ENCODE measurements around the gene PRPF40B.

Gene PRPF40B

GRCh38 chr12:49621651-49622500 lies 1.5 kb upstream of the PRPF40B start:
- DNase-seq, result no peak
- H3K36me3 Mint-ChIP-seq, result no peaks in the 10 kb centered on the region
- no peaks in the 10 kb centered on the region for H3K9me3 Mint-ChIP-seq
- peak overlapping the region; percentile 81 for H3K4me3 Mint-ChIP-seq
- H3K27me3 Mint-ChIP-seq, result peaks cover 60% of the 10 kb centered on the region
- CTCF ChIA-PET, result interaction anchor here (1.3 to 3.3 kb wide), 4 partner anchors 10 to 82 kb away, joined by 3 to 11 read pairs (median 6); no protein-coding TSS in a partner anchor
- peaks cover 31% of the 10 kb centered on the region for H3K4me1 Mint-ChIP-seq
- H3K27ac Mint-ChIP-seq, result peak overlapping the region; percentile 93

GRCh38 chr12:49622501-49623141 lies 740 bp upstream of the PRPF40B start:
- Mint-ChIP-seq H3K27ac (peak overlapping the region; percentile 93), H3K27me3 (peaks cover 55% of the 10 kb centered on the region), H3K4me1 (peaks cover 31% of the 10 kb centered on the region), H3K4me3 (peak overlapping the region; percentile 81), H3K9me3 (no peaks in the 10 kb centered on the region), H3K36me3 (no peaks in the 10 kb centered on the region)
- DNase-seq, result peak; percentile 67
- CTCF ChIA-PET, result interaction anchor here (0.7 to 3.3 kb wide), 8 partner anchors 10 to 81 kb away, joined by 3 to 11 read pairs (median 4); no protein-coding TSS in a partner anchor

GRCh38 chr12:49624921-49625577 lies 1.7 kb downstream of the PRPF40B start:
- CTCF ChIA-PET, result interaction anchor here (0.6 to 3.3 kb wide), 9 partner anchors 11 to 153 kb away, joined by 3 to 11 read pairs (median 4); no protein-coding TSS in a partner anchor
- H3K27ac Mint-ChIP-seq, result no peak overlapping the region
- no peak overlapping the region for H3K4me3 Mint-ChIP-seq
- H3K9me3 Mint-ChIP-seq, result no peaks in the 10 kb centered on the region
- peak; percentile 16 for DNase-seq
- H3K4me1 Mint-ChIP-seq, result peaks cover 31% of the 10 kb centered on the region
- H3K36me3 Mint-ChIP-seq, result no peaks in the 10 kb centered on the region
- peaks cover 33% of the 10 kb centered on the region for H3K27me3 Mint-ChIP-seq

- CTCF ChIA-PET, result interaction anchor here (0.9 to 1.4 kb wide), 6 partner anchors 10 to 151 kb away, joined by 3 to 8 read pairs (median 4); no protein-coding TSS in a partner anchor
- H3K36me3 Mint-ChIP-seq, result no peaks in the 10 kb centered on the region
- H3K4me1 Mint-ChIP-seq, result peaks cover 23% of the 10 kb centered on the region
- no peak overlapping the region for H3K27ac Mint-ChIP-seq
- H3K9me3 Mint-ChIP-seq, result no peaks in the 10 kb centered on the region
- DNase-seq, result peak; percentile 20
- peaks cover 26% of the 10 kb centered on the region for H3K27me3 Mint-ChIP-seq
- no peak overlapping the region for H3K4me3 Mint-ChIP-seq
Measured at GRCh38 chr12:49626169-49626835, 2.9 kb downstream of the PRPF40B start.

GRCh38 chr12:49626836-49627235 lies 3.5 kb downstream of the PRPF40B start:
- Mint-ChIP-seq H3K4me3 (no peak overlapping the region), H3K27me3 (peaks cover 22% of the 10 kb centered on the region), H3K9me3 (no peaks in the 10 kb centered on the region), H3K27ac (no peak overlapping the region), H3K4me1 (peaks cover 18% of the 10 kb centered on the region), H3K36me3 (no peaks in the 10 kb centered on the region)
- no peak for DNase-seq
- CTCF ChIA-PET, result no interaction called here

GRCh38 chr12:49627752-49628360 lies 4.5 kb downstream of the PRPF40B start:
- no peak overlapping the region for H3K4me3 Mint-ChIP-seq
- CTCF ChIA-PET, result interaction anchor here (0.7 to 1.3 kb wide), 2 partner anchors 8 to 10 kb away, joined by 3 to 7 read pairs; no protein-coding TSS in a partner anchor
- H3K9me3 Mint-ChIP-seq, result no peaks in the 10 kb centered on the region
- peaks cover 14% of the 10 kb centered on the region for H3K27me3 Mint-ChIP-seq
- H3K4me1 Mint-ChIP-seq, result peaks cover 10% of the 10 kb centered on the region
- no peaks in the 10 kb centered on the region for H3K36me3 Mint-ChIP-seq
- peak; percentile 16 for DNase-seq
- H3K27ac Mint-ChIP-seq, result no peak overlapping the region

GRCh38 chr12:49631336-49631907 lies 8.1 kb downstream of the PRPF40B start:
- no peaks in the 10 kb centered on the region for H3K9me3 Mint-ChIP-seq
- H3K4me1 Mint-ChIP-seq, result no peaks in the 10 kb centered on the region
- H3K27ac Mint-ChIP-seq, result no peak overlapping the region
- H3K27me3 Mint-ChIP-seq, result no peaks in the 10 kb centered on the region
- DNase-seq, result no peak
- no peaks in the 10 kb centered on the region for H3K36me3 Mint-ChIP-seq
- no peak overlapping the region for H3K4me3 Mint-ChIP-seq
- CTCF ChIA-PET, result interaction anchor here (1.8 to 3.1 kb wide), 2 partner anchors 9 to 12 kb away, joined by 6 to 12 read pairs; partner anchors contain the start of gene PRPF40B

- Mint-ChIP-seq H3K9me3 (no peaks in the 10 kb centered on the region), H3K27ac (no peak overlapping the region), H3K36me3 (no peaks in the 10 kb centered on the region), H3K4me1 (peaks cover 7% of the 10 kb centered on the region), H3K4me3 (no peak overlapping the region), H3K27me3 (no peaks in the 10 kb centered on the region)
- no peak for DNase-seq
- CTCF ChIA-PET, result interaction anchor here (0.8 to 7.5 kb wide), 4 partner anchors 10 to 79 kb away, joined by 3 to 152 read pairs (median 9); partner anchors contain the start of genes FMNL3 and PRPF40B
Measured at GRCh38 chr12:49632401-49632800, 9.0 kb downstream of the PRPF40B start.

- DNase-seq, result peak; percentile 9
- Mint-ChIP-seq H3K36me3 (no peaks in the 10 kb centered on the region), H3K4me1 (peaks cover 7% of the 10 kb centered on the region), H3K9me3 (no peaks in the 10 kb centered on the region), H3K27ac (no peak overlapping the region), H3K27me3 (no peaks in the 10 kb centered on the region), H3K4me3 (no peak overlapping the region)
- CTCF ChIA-PET, result interaction anchor here (0.8 to 7.5 kb wide), 5 partner anchors 10 to 145 kb away, joined by 3 to 152 read pairs (median 6); partner anchors contain the start of genes FMNL3 and PRPF40B
Measured at GRCh38 chr12:49632986-49633702, 9.8 kb downstream of the PRPF40B start.

GRCh38 chr12:49633703-49634345 lies 10.5 kb downstream of the PRPF40B start:
- no peaks in the 10 kb centered on the region for H3K9me3 Mint-ChIP-seq
- no peaks in the 10 kb centered on the region for H3K36me3 Mint-ChIP-seq
- peaks cover 7% of the 10 kb centered on the region for H3K4me1 Mint-ChIP-seq
- no peak overlapping the region for H3K27ac Mint-ChIP-seq
- no peaks in the 10 kb centered on the region for H3K27me3 Mint-ChIP-seq
- CTCF ChIA-PET, result interaction anchor here (0.9 to 7.5 kb wide), 5 partner anchors 10 to 144 kb away, joined by 3 to 152 read pairs (median 8); partner anchors contain the start of gene FMNL3
- DNase-seq, result peak; percentile 20
- no peak overlapping the region for H3K4me3 Mint-ChIP-seq

GRCh38 chr12:49635036-49635435 lies 11.7 kb downstream of the PRPF40B start:
- peak; percentile 9 for DNase-seq
- CTCF ChIA-PET, result interaction anchor here (1.1 to 7.5 kb wide), 9 partner anchors 9 to 143 kb away, joined by 3 to 152 read pairs (median 8); partner anchors contain the start of gene FMNL3
- Mint-ChIP-seq H3K9me3 (no peaks in the 10 kb centered on the region), H3K4me1 (peaks cover 7% of the 10 kb centered on the region), H3K27me3 (no peaks in the 10 kb centered on the region), H3K27ac (no peak overlapping the region), H3K4me3 (no peak overlapping the region), H3K36me3 (no peaks in the 10 kb centered on the region)

- peak; percentile 18 for DNase-seq
- Mint-ChIP-seq H3K4me1 (peaks cover 7% of the 10 kb centered on the region), H3K27ac (no peak overlapping the region), H3K36me3 (no peaks in the 10 kb centered on the region), H3K27me3 (no peaks in the 10 kb centered on the region), H3K4me3 (no peak overlapping the region), H3K9me3 (no peaks in the 10 kb centered on the region)
- CTCF ChIA-PET, result interaction anchor here (0.9 to 7.5 kb wide), 14 partner anchors 8 to 341 kb away, joined by 3 to 152 read pairs (median 6); partner anchors contain the start of genes FMNL3 and PRPH
Measured at GRCh38 chr12:49635656-49636055, 12.3 kb downstream of the PRPF40B start.

Data from activated naive CD4-positive, alpha-beta T cell treated with anti-CD3 and anti-CD28 coated beads, Interleukin-2, amount 10 ng/mL, durations not matched to agents 7 days and 5 days (primary cell).